Measurements from ENCODE around the gene COPS9.

The COPS9 gene

DNA sequence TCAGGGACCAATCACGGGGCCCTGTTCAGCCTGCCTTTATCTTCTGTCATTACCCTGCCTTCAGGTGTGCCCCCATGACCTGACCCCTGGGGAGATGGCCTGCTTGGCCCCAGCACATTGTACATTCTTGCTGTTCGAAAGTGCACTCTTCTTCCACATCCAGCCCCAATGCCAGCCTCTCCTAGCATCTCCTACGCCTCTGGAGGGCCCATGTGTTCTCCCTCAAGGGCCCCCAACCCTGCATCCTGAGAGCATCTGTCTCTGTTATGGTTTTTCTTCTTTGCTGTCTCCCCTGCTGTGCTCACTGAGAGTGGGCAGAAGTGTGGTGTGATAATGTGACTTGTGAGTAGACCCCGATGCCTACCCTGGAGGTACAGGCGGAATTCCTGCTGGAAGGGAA, 45.9 kb upstream of the COPS9 start:
- no peak for DNase-seq (ENCODE audit: low read depth)
- in situ Hi-C loops (cut with HindIII; ENCODE audit: low sequenced_read_pairs): no loop called here
- no peak overlapping the region for H3K4me3 ChIP-seq (ENCODE audit: low read depth, low read length)
- TF ChIP-seq, protein P1, sequence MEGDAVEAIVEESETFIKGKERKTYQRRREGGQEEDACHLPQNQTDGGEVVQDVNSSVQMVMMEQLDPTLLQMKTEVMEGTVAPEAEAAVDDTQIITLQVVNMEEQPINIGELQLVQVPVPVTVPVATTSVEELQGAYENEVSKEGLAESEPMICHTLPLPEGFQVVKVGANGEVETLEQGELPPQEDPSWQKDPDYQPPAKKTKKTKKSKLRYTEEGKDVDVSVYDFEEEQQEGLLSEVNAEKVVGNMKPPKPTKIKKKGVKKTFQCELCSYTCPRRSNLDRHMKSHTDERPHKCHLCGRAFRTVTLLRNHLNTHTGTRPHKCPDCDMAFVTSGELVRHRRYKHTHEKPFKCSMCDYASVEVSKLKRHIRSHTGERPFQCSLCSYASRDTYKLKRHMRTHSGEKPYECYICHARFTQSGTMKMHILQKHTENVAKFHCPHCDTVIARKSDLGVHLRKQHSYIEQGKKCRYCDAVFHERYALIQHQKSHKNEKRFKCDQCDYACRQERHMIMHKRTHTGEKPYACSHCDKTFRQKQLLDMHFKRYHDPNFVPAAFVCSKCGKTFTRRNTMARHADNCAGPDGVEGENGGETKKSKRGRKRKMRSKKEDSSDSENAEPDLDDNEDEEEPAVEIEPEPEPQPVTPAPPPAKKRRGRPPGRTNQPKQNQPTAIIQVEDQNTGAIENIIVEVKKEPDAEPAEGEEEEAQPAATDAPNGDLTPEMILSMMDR (IDR thresholded peaks at IDR 0.05; ENCODE audit: low read depth, low read length, missing control alignments): no peak

DNA sequence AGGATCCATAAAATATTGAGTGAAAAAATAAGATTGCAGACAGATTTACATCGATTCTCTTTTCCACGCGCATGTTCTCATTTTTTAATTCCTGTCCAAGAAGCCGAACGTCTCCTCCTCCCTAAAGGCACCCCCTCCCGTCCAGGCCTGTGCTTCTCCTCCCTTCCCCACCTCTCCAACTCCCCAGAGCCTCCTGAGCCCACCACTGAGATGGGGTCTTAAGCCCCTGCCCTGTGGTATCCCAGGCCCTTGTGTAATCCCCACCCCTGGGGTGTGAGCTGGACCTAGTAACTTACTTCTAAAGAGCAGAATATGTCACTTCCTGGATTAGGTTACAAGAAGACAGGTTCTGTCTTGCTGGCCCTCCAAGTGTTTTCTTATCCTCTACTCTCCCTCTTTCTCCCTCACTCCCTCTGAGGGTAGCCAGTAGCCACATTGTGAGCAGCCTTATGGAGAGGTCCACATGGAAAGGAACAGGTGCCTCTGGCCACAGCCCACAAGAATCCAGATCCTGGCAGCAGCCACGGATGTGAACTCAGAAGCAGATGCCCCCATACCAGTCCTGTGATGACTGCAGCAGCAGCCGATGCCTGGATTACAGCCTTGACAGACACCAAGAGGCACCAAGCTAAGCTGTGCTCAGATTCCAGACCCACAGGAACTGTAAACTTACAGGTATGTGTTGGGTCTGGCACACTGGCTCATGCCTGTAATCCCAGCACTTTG, 44.0 kb upstream of the COPS9 start:
- no peak overlapping the region for H3K4me3 ChIP-seq (ENCODE audit: low read depth, low read length)
- in situ Hi-C loops (cut with HindIII; ENCODE audit: low sequenced_read_pairs): loop anchor here (5.0 kb wide), 1 partner anchor 42 kb away; no protein-coding TSS in a partner anchor
- no peak for DNase-seq (ENCODE audit: low read depth)
- TF ChIP-seq, protein P1 (IDR thresholded peaks at IDR 0.05; ENCODE audit: low read depth, low read length, missing control alignments): no peak

DNA sequence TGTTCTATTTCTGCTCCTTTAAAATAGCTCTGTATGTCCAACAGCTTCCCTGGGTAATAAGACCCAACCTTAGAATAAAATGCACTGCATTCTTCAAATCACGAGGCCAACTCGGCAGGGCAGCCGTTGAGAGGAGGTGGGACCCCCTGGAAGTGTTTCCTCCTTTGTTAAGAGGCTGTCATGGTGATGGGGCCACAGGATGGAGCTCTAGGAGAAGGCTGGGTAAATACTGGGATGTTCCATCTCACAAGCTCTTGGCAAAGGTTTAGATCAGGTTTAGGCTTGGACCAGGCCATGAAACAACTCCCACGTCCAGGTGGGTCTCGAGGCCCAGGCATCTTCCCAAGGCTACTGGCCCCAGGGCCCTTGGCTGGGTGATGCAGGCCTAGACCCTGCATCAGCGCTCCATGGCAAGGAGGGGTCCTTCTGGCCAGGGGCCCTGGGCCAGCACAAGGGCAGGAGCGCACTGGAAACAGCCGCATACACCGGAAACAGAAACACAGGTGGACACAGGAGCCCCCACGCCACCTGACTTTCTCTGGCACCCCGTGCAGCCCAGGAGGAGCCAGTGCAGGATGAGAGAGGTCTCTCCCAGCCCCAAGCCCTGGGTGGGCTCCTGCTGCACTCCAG, 43.2 kb upstream of the COPS9 start:
- TF ChIP-seq, protein P1 (IDR thresholded peaks at IDR 0.05; ENCODE audit: low read depth, low read length, missing control alignments): no peak
- DNase-seq (ENCODE audit: low read depth): no peak
- in situ Hi-C loops (cut with HindIII; ENCODE audit: low sequenced_read_pairs): loop anchor here (5.0 kb wide), 1 partner anchor 43 kb away; no protein-coding TSS in a partner anchor
- H3K4me3 ChIP-seq (ENCODE audit: low read depth, low read length): no peak overlapping the region

DNA sequence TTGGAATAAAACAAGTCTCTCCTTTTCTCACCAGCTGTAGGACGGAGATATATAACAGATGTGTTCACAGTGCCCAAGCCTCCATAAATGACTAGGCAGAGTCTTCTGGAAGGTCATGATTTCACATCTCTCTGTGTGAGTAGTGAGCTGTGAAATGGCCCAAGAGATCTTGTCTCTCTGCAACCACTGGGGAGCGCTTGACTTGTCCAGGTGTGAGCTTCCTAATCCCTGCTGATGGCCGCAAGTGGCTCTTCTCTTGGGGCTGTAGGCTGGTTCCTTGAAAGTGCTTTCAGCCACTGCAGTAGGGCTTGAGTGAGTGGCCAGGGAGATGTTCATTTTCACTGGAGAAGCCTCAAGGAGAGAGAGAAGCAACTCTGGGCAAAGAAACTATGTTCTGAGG, 42.5 kb upstream of the COPS9 start:
- in situ Hi-C loops (cut with HindIII; ENCODE audit: low sequenced_read_pairs): loop anchor here (5.0 kb wide), 1 partner anchor 44 kb away; no protein-coding TSS in a partner anchor
- no peak overlapping the region for H3K4me3 ChIP-seq (ENCODE audit: low read depth, low read length)
- TF ChIP-seq, protein P1 (IDR thresholded peaks at IDR 0.05; ENCODE audit: low read depth, low read length, missing control alignments): no peak
- no peak for DNase-seq (ENCODE audit: low read depth)

DNA sequence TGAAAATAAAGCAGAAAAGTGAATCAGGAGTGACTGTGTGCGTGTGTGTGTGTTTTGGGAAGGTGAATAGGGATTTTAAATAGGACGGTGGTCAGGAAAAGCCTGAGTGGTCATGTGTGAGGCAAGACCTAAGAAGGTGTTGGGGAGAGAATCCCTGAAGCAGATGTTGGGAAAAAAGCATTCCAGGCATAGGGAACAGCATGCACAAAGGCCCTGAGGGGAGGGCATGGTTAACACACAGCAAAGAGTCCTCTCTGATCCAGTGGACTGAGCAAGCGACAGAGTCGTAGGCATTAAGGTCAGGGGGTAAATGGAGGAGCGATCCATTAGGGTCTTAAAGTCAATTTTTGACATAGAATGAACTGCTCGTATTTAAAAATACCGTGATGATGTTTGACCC, 38.4 kb upstream of the COPS9 start:
- in situ Hi-C loops (cut with HindIII; ENCODE audit: low sequenced_read_pairs): no loop called here

DNA sequence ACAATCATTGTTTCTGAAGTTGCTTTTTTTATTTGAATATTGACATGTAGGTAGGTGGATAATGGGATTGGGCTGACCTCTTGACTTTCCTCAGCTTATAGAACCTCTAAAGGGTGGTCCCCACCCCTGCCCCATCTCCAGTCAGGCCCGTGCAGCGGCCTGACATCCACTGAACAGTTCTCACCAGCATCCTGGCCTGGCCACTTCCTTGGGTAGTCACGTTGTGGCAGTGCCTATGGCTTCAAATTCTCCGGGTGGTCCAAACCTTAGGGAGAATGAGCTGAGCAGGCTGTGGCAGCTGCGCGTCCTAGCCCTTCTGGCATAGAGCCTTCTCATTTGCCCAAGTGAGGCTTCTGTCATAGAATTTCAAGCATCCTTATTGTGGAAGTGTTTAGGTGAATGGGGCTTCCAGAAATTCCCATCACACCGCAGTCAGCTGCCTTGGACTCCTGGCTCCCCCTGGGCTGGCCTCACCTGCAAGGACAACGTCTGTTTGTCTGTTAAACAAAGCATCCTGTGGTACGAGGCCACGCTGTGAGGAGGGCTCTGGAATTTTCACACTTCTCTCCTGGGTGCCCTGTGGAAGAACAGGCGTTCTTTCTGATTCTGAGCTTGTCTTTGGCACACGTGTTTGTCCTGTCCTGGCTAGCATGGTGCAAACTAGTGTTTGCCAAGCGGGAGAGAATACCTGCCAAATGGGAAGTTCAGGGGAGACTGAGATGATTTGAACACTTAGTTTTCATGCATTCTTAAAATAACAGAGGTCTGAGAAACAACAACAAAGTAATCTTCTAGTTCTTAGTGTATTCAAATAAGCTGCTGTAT, 36.2 kb upstream of the COPS9 start:
- in situ Hi-C loops (cut with HindIII; ENCODE audit: low sequenced_read_pairs): no loop called here
- DNase-seq (ENCODE audit: low read depth): no peak
- TF ChIP-seq, protein P1 (IDR thresholded peaks at IDR 0.05; ENCODE audit: low read depth, low read length, missing control alignments): no peak
- H3K4me3 ChIP-seq (ENCODE audit: low read depth, low read length): no peak overlapping the region

More for the DNA sequence above, 38.4 kb upstream of the COPS9 start:
- TF ChIP-seq, protein P1 (IDR thresholded peaks at IDR 0.05; ENCODE audit: low read depth, low read length, missing control alignments): no peak
- no peak overlapping the region for H3K4me3 ChIP-seq (ENCODE audit: low read depth, low read length)
- no peak for DNase-seq (ENCODE audit: low read depth)
